ENCODE results near the gene PDE4B. TPM values are rescaled to one million over a fixed set of nuclear protein-coding genes. Genes with fewer than 3 reads are reported as not detected.
"Not testable (repeated sequence)": the region's sequence is repeated elsewhere in the genome, so short reads cannot be mapped to it uniquely, and the experiment has no call there.

Gene PDE4B
- total RNA-seq, 4 donors from 2014 or later: 5.5 to 13.6 (median 9.3) TPM

- TF ChIP-seq CTCF (IDR thresholded peaks at IDR 0.05) (no peak), POLR2A (IDR thresholded peaks at IDR 0.05) (no peak)
- no peak overlapping the region for H3K4me3 ChIP-seq (ENCODE audit: low read depth, poor library complexity, severe bottlenecking)
- WGBS, 2 donors: 89 to 94% methylated on average over 1 of the region's 1 CpG
- DNase-seq (ENCODE audit: low spot score in 2 of 2): no peak
- intact Hi-C loops (cut with DNase I; ENCODE audit: low total_unique reads): no loop called here
Measured at GRCh38 chr1:65866439-65866838, 73.7 kb downstream of the PDE4B start.

GRCh38 chr1:65872301-65872700 lies 79.6 kb downstream of the PDE4B start:
- DNase-seq (ENCODE audit: low spot score in 2 of 2): no peak
- 33 to 38% methylated on average over 2 of the region's 2 CpGs for WGBS, 2 donors
- intact Hi-C loops (cut with DNase I; ENCODE audit: low total_unique reads): no loop called here
- TF ChIP-seq CTCF (IDR thresholded peaks at IDR 0.05): no peak
- TF ChIP-seq POLR2A (IDR thresholded peaks at IDR 0.05): no peak
- no peak overlapping the region for H3K4me3 ChIP-seq (ENCODE audit: low read depth, poor library complexity, severe bottlenecking)

GRCh38 chr1:65878342-65878741 lies 85.6 kb downstream of the PDE4B start:
- intact Hi-C loops (cut with DNase I; ENCODE audit: low total_unique reads); DNase-seq (ENCODE audit: low spot score in 2 of 2); H3K4me3 ChIP-seq (ENCODE audit: low read depth, poor library complexity, severe bottlenecking): not testable (repeated sequence)
- 78 to 81% methylated on average over 3 of the region's 3 CpGs for WGBS, 2 donors

GRCh38 chr1:65880611-65881010 lies 87.9 kb downstream of the PDE4B start:
- H3K4me3 ChIP-seq (ENCODE audit: low read depth, poor library complexity, severe bottlenecking): no peak overlapping the region
- 45 to 55% methylated on average over 4 of the region's 4 CpGs for WGBS, 2 donors
- no peak for DNase-seq (ENCODE audit: low spot score in 2 of 2)
- intact Hi-C loops (cut with DNase I; ENCODE audit: low total_unique reads): no loop called here
- TF ChIP-seq CTCF (IDR thresholded peaks at IDR 0.05) (no peak), POLR2A (IDR thresholded peaks at IDR 0.05) (no peak)

- TF ChIP-seq CTCF (IDR thresholded peaks at IDR 0.05) (no peak), POLR2A (IDR thresholded peaks at IDR 0.05) (no peak)
- intact Hi-C loops (cut with DNase I; ENCODE audit: low total_unique reads): no loop called here
- H3K4me3 ChIP-seq (ENCODE audit: low read depth, poor library complexity, severe bottlenecking): no peak overlapping the region
- DNase-seq (ENCODE audit: low spot score in 2 of 2): no peak
- 52 to 55% methylated on average over 2 of the region's 2 CpGs for WGBS, 2 donors
Measured at GRCh38 chr1:65881067-65881594, 88.4 kb downstream of the PDE4B start.

- intact Hi-C loops (cut with DNase I; ENCODE audit: low total_unique reads): no loop called here
- no peak for TF ChIP-seq POLR2A (IDR thresholded peaks at IDR 0.05)
- no peak for TF ChIP-seq CTCF (IDR thresholded peaks at IDR 0.05)
- DNase-seq (ENCODE audit: low spot score in 2 of 2): no peak
- whole genome bisulfite sequencing, 2 donors: 52 to 72% methylated on average over 1 of the region's 1 CpG
- H3K4me3 ChIP-seq (ENCODE audit: low read depth, poor library complexity, severe bottlenecking): no peak overlapping the region
Measured at GRCh38 chr1:65882076-65882475, 89.4 kb downstream of the PDE4B start.

Measured in lower leg skin (tissue), 4 donors.